Fibroblast of skin of abdomen (primary cell): ENCODE results near the gene MRTFB.
A peak's percentile ranks its signal among the peaks of the same experiment; 100 is the strongest.
"Not testable (repeated sequence)": the region's sequence is repeated elsewhere in the genome, so short reads cannot be mapped to it uniquely, and the experiment has no call there.

ENCODE experiments used
- DNase-seq: peaks from one replicate; pipeline ENCODE4 v3.0.0-alpha.2; 2013

The MRTFB gene

DNA sequence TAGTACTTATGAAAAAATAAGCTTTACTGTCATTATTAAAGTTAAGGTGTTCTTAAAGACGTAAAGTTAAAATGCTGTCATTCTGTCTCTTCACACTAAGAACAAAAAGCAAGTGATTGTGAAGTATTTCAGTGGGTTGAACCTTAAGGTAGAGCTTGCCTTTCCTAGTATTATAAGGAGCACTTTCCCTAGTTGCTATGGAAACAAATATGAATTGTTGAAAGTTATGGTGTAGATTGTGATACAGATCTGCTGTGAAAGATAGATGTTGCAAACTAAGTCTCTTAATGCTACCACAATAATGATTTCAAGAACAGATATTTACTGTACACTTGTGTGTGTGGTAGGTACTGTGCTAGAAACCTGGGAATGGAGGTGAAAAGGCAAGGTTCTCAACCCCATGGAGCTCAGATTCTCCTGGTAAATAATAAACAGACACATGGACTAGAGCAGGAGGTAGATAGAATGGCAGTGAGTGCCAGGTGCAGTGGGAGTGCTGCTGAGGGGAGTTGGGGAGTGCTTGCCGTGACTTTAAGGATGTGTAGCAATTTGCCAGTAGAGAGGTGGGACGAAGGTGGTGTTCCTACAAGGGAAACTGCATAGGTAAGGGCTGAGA is 34.7 kb downstream of the MRTFB start:
- no peak for DNase-seq

DNA sequence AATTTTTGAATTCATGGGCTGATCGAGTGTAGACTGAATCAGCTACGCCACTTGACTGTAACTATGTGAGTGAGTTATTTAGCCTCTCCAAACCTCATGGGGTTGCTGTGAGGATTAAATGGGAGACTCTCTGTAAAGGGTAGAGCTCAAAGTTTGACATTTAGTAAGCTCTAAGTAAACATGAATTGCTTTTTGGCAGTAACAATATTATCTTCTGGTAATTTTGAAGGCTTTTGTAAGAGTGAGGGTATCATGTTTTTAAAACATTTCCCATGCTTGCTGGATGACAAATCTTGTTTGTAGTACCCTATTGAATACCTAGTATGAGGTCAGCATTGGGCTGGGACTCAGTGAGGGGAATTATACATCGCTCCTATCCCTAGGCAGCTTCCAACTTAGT is 35.3 kb downstream of the MRTFB start:
- DNase-seq: no peak

DNA sequence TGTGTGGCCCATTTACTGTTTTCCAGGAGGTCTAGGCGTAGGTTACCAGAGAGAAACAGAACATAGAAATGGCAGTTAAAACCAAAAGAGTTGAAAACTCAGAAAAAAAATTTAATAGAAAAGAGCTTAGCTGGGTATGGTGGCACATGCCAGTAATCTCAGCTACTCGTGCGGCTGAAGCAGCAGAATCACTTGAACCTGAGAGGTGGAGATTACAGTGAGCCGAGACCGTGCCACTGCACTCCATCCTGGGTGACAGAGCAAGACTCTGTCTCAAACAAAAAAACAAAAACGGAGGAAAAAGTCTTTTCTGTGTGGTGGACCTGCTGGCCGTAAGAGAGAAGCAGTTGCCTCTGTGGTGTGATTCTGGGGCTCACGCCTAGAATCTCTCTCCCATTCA is 35.8 kb downstream of the MRTFB start:
- DNase-seq: no peak

DNA sequence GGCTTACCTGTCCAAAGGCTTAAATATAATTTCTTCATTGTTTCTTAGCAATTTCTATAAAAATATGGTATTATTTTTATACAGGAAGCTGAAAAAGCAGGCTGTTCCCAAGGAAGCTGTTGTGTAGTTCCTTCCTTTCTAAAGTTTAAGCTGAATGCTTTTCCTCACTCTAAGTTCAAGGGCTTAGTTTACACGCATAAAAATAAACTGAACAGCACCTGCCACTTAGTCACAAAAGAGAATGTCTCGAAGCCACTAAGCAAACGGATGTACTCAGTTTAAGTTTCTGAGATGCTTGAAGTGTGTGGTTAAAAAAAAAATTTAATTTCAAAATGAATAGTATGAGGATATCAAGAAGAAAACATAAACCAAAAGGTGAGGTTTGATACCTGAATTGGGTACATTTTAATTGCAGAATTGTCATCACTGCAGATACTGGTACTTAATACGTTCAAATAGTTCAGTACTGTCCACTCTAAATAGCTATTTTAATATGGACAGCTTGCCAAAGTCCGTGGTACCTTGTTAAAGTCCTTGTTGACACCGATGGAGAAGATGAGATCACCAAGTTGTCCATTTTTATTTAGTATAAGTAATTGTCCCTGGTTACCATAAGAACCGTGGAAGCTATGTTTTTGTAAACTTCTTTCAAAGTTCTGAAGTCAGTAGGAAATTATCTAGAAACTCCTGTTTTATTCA is 38.1 kb downstream of the MRTFB start:
- DNase-seq: no peak

DNA sequence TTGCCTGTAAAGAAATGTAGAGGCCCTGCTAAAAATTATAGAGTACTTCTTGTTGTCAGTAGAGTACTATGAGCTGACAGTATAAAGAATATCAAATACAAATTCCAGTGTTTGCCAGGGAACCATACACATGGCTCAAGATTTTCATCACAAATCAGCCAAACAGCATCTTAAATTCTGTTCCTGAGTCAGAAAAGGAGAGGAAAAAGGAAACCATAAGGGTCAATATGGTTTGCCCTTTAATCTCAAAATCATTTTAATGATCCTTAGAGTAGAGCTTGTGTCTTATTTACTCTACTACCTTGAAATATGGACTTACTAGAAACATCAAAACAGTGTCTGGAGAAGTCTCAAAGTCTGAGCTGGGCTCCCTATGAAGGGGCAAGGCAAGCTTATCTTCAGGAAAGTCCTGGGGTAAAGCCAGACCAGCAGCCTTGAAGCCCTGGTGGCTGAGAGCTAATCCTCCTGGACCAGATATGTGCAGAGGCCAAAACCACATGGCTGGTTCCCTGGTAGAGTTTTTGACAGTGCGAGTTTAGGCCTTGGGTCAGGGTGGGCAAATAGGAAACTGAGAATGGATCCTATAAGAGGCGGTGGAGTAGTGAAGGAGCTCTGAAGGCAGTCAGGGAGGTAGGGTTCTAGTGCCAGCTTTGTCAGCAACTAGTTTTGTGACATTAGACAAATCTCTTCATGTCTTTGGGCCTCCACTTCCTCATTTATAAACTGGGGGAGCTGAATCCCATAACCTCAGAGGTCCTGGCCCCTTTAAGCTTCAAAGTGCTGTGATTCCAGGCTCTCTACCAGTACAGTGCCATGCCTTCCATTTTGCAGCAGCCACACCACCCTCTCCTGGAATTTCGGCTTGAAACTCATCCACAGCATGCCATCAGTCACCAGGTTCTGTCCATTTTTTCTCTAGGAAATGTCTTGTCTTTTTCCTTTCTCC is 38.9 kb downstream of the MRTFB start:
- DNase-seq: no peak

DNA sequence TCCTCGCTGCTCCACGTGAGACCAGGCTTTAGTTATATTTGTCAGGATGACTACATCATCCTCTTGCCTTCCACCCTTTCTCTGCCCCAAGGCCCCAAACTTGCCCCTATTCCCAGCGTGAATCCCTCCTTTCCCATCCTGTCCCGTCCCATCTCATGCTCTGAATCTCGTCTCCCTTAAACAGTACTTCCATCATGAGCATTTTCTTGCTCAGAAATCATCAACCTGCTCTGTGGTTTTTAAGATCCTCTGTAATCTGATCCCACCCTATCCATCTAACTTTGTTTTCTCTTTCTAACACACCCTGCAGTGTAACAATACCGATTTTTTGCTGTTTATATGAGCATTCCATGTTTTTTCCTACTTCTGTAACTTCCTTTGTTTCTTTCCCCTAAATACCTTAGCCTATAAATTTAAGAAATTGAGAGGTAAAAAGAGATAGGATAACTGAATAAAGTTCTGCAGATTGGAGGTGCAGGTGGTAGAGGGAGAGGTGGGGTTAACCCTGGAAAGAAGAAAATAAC is 39.7 kb downstream of the MRTFB start:
- no peak for DNase-seq

DNA sequence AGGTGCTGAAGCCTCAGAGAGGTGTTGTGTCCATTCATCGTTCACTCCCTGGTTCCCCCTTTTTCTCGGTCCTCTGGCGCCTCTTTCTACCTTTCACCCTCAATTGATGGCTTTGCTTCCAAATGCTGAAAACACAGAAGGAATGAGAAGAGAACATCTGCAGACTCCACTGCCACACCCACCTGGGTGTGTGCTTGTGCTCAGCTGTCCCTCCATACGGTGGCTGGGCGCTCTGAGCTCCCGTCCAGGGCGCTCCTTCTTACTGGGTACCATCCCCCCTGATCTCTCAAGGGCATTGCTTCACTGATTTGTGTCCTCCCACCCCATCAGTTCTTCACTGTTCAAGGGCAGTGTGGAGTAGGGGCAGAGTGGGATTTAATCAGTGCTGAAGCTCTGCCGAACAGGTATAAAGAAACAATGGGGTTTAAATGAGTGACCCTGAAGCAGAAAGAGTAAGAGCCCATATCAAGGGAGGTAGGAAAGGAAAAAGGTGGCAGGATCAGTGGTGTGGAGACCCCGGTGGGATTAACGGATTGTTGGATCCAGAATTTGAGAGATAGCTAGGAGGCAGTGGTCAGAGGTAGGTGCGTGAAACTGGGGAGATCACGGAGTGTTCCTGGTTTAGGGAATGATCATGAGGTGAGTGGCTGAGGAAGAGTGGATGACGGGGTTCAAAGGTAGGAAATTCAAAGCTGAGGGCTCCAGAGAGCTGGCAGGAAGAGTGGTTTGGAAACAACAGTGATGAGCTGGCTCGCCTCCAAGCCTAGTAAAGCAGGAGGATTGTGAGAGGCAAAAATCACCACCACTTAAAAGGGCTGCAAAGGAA is 40.8 kb downstream of the MRTFB start:
- peak; percentile 12 for DNase-seq

DNA sequence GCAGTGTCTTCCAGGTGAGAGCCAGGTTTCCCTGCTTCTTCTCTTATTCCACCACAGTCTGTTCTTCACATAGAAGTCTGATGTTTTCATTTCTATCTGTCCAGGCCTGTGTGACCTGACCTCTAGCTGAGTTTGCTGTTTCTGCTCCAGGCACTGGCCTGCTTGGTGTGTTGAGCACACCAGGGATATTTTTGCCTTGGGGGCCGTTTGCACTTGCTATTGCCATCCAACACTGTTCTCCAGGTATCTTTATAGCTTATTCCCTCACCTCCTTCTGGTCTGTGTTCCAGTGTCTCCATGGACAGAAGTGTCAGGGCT is 41.4 kb downstream of the MRTFB start:
- DNase-seq: no peak

DNA sequence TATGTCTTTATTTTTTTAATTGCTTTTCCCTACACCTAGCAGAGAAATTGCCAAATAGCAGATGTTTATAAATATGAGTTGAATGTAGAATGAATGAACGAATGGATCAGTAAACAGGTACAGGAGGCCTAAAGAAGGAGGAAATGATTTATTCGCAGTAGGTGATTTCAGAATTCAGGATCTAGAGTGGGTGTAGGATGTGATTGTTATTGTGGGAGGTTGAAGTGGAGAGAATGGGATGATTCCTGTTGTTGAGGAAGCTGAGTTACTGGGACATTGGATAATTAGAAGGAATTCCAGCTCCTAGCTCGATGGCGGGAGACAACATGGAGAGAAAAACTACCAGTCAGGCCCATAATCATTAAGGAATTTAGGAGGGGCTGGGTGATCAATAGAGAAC is 42.2 kb downstream of the MRTFB start:
- no peak for DNase-seq

DNA sequence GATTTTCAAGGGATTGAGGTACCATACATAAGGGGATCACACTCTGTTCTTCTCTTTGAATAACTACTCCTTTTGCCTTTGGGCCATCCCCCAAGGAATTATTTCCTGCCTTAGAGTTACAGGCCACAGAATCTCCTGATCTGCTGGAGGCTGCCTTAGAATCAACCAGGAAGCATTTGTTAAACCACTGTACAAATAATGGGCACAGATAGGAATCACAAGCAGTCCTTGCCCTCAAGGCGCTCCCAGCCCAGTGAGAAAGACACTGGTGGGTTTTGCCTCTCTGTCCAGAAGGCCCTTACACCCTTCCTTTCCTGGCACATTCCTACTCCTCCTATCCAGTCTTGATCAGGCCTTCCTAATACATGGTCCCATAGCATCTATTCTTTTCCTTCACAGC is 45.9 kb downstream of the MRTFB start:
- DNase-seq: no peak

DNA sequence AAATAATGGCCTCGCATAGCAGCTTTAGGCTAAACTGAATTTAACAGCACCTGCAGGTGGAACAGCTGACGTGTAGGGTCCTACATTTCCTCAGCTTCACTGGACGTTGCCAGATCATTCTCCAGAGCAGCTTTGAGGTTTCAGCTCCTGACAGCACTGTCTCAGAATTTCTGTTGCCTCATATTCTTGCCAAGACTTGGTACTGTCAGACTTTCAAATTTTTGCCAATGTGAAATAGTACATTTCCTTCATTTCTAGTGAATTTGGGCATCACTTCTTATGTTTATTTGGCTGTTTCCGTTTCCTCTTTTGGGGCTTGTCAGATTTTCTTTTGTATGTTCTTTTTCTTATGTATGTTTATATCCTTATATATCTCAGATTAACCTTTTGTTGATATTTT is 48.7 kb downstream of the MRTFB start:
- DNase-seq: no peak

DNA sequence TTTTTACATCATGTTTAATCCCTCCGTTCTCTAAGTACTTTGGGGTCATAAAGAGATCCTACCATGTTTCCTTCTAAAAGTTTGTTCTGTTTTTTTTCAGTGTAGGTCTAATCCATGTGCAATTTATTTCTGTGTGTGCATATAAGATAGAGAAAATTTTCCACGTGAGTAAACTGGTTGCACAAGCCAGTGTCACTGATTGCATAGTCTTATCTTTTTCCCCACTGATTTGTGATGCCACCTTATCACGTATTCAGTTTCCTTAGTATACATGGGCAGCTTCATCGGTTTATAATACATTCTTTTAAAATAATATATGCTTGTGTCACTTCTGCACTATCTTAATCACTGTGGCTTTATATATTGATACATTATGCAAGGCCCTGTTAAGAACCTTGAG is 49.2 kb downstream of the MRTFB start:
- DNase-seq: no peak

DNA sequence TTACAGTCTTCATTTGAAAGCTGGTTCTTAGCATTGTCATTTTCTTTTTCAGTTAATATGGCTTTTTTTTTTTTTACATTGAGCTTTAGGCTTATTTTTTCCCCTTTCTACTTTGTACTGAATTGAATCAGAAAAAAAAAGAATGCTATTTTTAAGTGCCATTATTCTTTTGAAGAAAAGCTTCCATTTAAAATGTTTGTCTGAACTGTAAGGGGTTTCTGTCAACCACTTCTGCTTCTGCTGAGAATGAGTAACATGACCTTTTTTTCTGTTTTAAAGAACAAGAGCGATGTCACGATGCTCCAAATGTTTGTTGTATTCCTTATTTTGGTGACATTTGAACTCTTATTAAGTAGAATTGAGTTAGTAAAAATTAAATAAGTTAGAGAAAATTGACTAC is 50.0 kb downstream of the MRTFB start:
- no peak for DNase-seq

DNA sequence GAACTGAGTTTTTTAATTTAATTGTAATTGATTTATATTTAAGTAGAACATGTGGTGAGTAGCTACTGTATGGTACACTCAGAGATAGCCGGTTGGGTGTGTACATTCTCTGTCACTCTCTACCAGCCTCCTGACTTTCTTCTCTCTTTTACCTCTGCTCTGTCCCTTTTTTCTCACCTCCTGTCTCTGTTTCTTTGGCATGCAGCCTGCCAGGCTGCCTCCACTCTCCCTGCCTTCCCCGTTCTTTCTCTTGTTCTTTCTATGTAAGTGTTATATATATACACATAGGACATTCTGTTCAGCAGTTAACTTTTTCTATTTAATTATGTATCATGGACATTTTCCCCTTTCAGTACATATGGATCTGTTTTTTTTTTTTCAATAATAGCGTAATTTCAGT is 50.8 kb downstream of the MRTFB start:
- no peak for DNase-seq

DNA sequence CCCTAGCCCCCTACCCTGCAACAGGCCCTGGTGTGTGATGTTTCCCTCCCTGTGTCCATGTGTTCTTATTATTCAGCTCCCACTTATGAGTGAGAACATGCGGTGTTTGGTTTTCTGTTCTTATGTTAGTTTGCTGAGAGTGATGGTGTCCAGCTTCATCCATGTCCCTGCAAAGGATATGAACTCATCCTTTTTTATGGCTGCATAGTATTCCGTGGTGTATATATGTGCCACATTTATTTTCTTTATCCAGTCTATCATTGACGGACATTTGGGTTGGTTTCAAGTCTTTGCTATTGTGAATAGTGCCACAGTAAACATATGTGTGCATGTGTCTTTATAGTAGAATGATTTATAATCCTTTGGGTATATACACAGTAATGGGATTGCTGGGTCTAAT is 51.3 kb downstream of the MRTFB start:
- not testable (repeated sequence) for DNase-seq

DNA sequence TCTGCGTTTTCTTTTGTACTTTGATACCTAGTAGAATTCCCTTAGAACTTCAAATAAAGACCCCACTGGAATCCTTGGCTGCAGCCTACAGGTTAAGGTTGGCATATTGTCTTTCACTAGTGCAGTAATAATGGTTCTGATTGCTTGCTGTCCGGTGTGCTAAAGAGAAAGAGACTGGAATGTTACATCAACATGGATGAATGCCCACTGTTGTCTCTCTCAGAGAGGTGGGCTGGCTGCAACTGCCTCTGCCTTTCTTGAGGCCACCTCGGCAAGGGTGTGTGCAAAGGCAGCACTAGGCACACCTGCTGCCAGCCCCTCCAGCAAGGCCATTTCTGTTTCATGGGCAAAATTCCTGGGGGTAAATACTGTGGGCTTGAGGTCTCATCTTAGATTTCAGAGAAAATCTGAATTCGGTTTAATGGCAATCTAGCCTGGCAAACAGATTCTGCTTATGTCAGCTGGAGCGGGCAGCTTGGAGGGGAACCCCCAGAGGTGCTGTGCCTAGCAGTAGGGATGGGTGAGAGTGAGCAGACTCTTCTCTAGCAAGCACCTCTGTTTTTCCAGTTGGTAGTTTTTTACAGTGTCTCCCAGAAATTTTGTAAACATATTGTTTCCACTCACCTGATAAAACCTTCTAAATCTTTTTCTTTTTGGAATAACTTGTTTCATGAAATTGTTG is 54.0 kb downstream of the MRTFB start:
- DNase-seq: no peak

DNA sequence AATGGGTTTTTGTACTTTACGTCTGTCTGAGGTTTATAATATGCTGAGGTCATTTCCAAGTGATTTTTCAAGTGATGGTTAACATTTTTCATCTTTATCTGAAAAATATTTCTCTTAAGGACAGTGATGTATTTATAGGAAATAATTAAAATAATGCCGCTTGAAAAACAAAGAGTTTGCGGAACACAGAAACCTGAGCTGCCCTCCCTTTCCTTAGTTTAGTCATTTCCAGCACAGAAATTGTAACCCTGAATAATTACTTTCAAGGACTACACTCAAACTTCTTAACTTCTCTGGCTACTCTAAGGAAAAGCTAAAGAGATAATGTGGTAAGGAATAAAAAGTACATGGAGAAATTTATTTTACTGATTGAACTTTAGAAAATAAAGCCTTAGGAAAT is 54.6 kb downstream of the MRTFB start:
- no peak for DNase-seq

DNA sequence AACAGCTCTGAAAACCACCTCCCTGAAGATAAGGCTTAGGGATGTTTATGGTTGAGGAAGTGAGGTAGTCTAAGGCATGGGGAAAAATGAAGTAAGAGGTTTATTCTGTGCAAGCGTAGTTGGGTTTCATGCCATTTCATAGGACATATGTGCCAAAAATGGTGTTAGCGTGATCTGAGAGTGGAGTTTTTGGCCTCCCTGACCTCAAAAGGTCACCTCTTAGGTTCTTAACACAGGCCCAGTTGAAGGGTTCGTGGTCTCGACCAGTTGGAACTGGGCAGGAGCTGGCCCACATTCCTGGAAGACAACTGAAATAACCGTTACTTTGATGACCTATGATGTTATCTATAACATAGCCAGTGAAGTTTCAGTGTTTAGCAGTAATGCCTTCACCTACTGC is 57.0 kb downstream of the MRTFB start:
- DNase-seq: no peak

DNA sequence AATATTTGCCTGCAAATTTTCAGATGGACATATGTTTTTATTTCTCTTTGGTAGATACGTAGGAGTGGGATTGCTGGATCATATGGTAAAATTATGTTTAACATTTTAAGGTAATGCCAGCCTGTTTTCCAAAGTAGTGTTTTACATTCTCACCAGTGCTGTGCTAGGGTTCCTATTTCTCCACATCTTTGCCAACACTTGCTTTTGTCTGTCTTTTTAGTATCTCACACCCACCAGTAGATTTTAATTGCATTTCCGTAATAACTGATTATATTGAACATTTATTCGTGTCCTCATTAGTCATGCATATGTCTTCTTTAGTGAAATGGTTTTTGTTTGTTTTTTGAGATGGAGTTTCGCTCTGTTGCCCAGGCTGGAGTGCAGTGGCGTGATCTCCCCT is 58.4 kb downstream of the MRTFB start:
- DNase-seq: no peak

DNA sequence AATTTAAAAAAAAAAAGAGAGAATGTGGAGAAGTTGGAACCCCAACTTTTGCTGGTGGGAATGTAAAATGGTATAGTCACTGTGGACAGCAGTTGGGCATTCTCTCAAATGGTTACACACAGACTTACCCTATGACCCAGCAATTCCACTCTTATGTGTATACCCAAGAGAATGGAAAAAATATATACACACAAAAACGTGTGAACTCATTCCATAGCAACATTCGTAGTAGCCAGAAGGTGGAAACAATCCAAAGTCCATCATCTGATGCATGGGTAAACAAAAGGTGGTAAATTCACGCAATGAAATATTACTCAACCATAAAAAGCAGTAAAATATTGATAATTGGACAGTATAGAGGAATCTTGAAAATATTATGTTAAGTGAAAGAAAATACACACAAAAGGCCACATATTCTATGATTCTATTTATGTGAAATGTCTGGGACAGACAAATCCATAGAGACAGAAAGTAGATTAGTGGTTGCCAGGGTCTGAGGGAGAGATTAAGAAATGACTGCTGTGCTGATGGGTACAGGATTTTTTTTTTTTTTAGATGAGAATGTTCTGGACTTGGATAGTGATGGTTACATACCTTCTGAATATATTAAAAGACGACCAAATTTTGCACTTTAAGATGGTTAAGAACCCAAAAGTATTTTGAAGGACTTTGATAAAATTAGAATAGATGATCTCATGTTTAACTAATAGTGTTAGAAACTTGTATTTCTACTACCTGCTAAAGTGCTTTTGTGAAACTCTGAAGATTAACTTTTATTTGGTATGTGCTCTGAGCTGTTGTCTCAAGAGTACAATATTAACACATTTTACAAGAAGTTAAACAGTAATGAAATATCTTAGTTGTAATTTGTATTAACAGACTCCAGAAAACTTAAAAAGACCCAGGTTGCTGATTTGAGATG is 60.9 kb downstream of the MRTFB start:
- DNase-seq: no peak

DNA sequence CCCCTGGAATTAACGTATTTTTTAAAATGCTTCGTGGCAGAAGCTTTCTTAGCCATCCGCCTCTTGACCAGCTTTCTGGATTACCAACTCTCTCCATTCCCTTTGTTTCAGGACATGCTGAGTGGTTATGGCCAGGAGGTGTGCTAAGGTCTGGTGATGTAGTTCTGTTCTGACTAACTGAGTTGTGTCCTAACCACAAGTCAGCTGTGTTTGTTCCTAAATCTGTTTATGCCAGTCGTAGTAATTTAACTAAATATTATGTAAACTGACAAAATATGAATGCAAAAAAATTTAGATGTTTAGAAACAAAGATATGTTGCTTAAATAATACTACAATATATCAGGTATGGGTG is 61.6 kb downstream of the MRTFB start:
- no peak for DNase-seq
